Activated CD4-positive, alpha-beta T cell treated with anti-CD3 and anti-CD28 coated beads, Interleukin-2, amount 50 U/mL, for 48 hours (primary cell): ENCODE results near the gene TRIM3.
"Not testable (repeated sequence)": the region's sequence is repeated elsewhere in the genome, so short reads cannot be mapped to it uniquely, and the experiment has no call there.

ENCODE experiments used
- DNase-seq, 2 experiments: peaks; one replicate each; pipeline ENCODE4 v3.0.0-alpha.2; 2020

The TRIM3 gene

DNA sequence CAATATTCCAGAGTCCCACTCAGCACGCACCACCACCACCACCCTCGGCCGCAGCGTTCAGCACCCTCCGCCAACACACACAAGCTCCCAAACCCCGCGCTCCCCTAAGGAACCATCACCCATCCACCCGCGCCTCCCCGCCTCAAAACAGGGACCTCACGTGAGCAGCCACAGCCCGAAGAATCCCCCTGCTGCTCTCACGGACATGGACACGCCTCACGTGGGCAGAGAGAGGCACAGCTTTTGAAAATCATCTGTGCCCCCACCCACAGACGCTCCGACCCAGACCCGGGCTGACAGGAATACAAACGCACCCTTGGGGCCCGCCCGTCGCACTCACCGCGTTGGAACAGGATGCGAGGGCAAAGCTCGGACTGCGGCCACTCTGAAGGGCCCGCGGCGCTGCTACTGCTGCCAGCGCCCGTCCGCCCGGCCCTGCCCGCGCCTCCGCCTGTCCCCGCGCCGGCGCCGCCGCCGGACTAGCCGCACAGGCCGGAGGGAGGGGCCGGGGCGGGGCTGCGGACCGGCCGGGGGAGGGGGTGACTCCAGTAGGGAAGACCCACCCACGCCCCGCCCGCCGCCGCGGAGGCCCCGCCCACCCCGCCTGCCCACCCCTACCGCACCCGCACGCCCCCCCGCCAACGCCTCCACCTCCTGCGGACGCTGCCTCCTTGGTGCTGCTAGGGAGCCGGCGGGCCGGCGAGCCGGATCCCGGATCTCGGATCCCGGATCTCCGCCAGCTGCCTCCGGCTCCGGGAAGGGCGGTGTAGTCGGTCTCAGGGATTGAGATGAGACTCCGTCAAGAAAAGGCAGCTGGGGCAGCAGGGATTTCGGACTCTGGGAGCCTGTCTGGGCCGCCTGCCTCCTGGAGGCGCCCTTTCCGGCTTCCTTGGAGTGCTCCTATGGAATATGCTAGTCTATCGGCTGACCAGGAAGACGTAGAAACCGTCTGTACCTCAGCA, at the start of gene TRIM3:
Gene TRIM3, minus strand, starts transcription at position 491 of the 962 bp plus-strand sequence. CDS start 8,246 bp downstream, outside the sequence.
- peak; percentile 70 to 71 for DNase-seq

- DNase-seq: no peak
Measured at GRCh38 chr11:6523253-6523652, 49.5 kb upstream of the TRIM3 start.

GRCh38 chr11:6521946-6522345, 48.2 kb upstream of the TRIM3 start:
- not testable (repeated sequence) for DNase-seq

DNA sequence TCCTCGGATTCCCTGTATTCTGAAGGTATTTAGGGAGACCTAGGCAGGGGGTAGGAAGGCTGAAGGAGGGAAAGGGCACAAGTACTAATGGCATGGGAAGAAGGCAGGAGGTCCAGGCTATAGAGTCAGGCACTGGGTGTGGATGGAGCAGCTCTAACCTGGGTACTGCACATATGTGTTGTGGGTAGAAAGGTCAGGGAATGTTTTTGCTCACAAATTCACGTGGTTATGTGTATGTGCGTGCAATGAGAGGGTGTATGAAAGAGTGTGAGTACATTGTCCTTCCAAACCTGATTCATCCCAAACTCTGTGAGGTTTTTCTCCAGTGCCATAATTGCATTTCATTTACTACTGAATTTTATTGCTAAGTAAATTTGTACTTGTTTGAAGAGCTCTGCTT, 46.5 kb upstream of the TRIM3 start:
- no peak for DNase-seq

GRCh38 chr11:6516865-6517264, 43.1 kb upstream of the TRIM3 start:
- no peak for DNase-seq

- DNase-seq: no peak
Measured at GRCh38 chr11:6505577-6506240, 32.0 kb upstream of the TRIM3 start.

- DNase-seq: no peak
Measured at GRCh38 chr11:6504166-6504565, 30.4 kb upstream of the TRIM3 start.

- no peak for DNase-seq
Measured at GRCh38 chr11:6502382-6502781, 28.6 kb upstream of the TRIM3 start.

DNA sequence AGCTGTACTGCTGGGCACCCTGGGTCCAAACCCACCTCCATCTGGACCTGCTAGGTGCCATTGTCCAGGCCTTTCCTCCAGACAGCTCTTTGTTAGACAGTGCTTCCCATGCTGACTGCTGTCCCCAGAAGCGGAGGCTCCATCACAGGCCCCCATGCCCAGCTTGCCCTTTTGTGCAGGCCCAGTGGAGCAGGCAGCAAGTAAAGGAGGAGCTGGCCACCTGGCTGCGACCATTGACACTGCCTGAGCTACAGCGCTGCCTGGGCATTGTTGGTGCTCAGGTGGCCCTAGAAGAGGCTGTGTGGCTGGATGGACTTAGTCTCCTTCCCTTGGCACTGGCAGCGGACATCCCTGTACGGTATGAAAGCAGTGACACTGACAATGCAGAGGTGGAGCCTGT, 24.8 kb upstream of the TRIM3 start:
- DNase-seq: no peak

DNA sequence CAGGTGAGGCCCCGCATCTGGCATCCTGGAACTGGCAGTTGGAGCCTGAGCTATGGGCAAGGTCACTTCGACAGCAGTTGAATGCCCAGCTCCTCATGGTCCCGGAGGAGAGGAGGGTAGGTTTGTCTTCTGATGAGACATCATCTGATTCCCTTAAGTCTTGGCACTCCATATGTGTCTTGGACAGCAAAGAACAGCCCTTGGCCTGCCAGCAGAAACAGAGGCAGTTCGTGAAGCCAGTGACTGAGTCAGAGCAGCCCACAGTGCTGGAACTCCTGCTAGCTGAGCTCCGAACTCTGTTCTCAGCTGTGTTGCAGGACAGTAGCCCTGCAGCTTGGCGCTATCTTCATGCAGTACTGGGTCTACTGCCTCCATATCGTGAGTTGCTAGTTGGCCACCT, 24.4 kb upstream of the TRIM3 start:
- DNase-seq: no peak

DNA sequence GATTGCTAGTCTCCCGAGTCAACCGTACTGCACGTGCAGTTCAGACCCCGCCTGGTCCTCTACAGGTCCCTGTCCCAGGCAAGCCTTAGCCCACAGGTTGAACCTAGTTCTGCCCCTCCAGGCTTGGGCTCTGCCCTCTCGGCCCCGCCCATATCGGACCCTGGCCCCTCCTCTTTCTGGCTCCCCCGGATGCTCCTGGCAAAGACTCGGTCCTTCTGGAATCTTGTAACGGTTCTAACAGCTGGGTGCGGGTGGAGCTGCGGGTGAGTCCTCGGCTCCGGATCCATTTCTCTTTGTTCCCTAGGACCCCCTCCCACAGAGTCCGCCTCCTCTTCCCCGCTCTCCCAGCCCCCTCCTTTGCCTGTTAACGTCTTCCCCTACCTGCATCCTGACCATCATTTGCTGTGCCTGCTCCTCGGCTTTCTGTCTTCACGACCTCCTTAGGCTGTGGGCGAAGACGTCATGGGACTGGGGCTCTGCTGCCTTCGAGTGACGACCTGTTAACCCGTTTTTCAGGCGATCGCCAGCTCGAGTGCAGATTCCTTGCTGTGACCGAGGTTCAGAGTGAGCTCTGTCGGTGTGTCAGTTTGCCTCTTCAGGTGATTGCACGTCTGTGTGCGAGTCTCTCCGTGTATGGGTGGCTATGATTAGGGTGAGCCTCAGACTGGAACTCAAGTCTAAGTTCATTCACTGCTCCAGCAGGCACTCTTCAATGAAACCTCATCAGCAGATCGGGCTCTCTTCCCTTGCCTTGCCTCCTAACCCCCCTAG, 23.5 kb upstream of the TRIM3 start, which contains the start of gene DNHD1:
Gene DNHD1, plus strand, starts transcription at position 212 of the 771 bp plus-strand sequence. CDS start 936 bp downstream, outside the sequence.
- DNase-seq: no peak

GRCh38 chr11:6489306-6489705, 15.6 kb upstream of the TRIM3 start:
- no peak for DNase-seq

DNA sequence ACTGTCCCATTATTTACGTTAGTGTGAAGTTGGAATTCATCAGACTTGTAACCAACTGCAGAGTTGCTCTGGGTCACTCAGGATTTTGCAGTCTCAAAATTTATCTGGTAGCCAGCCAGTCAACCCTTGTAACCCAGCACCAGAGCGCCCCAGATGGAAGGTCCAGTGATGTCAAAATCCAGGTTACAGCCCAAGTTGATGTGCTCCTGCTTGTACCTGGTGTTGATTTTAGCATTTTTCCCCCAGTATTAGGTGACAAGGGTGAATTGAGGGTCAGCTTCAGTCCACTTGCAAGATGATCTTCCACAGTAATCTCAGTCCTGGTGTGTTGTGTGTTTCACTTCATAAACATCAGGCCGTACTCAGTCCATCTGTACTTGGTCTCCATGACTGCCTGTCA, 15.1 kb upstream of the TRIM3 start:
- DNase-seq: no peak

GRCh38 chr11:6488342-6488741, 14.6 kb upstream of the TRIM3 start:
- DNase-seq: no peak

DNA sequence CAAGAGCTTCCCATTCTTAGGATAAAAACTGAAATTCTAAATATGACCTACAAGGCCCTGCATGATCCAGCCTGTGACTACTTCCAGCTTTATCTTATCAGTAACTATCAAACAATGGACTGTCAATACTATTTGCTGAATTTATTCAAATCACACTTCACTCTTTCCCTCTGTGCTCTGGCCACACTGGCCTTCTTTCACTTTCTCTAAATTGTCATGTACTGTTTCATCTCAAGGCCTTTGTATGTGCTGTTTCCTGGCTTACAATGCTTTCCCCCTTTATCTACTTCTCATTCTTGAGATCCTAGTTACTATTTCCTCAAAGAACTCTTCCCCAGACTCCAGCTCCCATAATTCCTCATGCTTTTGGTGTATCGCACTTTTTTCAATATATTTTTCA, 13.2 kb upstream of the TRIM3 start:
- no peak for DNase-seq

DNA sequence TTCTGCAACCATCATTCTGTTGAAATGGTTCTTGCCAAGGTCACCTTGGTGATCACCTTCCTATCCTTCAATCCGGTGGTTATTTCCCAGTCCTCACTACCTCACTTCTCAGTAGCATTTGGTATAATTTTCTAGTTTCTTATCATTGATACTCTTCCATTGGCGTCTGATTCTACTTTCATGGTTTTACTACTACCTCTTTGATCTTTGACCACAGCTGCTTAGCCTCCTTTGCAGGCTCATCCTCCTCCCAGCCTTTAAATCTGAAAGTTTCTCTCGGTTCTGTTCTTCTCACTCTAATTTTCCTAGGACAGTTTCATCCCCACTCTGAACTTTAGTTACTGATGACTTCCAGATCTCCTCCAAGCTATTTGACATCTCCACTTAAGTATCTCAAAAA, 12.5 kb upstream of the TRIM3 start:
- DNase-seq: no peak

- DNase-seq: no peak
Measured at GRCh38 chr11:6485661-6486060, 11.9 kb upstream of the TRIM3 start.

DNA sequence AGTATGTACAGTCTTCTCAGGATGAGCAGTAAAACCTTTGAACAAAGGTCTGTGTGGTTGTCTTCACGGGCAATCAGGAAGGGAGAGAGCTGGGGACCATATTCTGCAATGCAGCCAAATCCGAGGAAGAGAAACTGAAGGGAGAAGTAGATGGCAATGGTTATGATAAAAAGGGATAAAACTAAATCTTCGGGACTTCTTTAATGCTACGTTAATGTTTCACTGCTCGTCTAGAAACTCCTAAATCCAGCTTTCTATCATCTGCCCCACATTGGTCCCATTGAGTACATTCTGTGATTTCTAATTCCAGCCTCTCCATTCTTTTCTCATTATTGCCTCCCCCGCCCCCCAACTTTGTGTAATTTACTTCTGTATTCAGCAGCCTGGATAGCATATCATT, 9.3 kb upstream of the TRIM3 start:
- no peak for DNase-seq

DNA sequence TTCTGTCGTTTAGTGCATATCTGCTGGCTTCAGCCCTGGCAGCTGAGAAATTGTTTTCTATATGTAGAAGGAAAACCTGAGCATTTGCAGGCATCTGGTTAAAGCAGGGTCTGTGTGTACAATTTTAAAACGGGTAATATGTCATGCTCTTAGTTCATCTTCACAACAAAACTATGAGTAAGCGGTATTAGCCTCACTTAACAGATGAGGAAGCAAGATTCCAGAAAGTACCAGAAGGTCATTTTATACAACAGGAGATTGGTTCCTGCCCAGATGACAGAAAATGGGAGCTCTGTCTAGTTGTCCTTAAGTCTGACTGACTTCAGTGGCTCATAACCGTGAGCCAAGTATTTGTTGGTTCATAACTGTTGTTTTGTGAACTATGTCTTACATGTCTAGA, 8.7 kb upstream of the TRIM3 start:
- no peak for DNase-seq

GRCh38 chr11:6481924-6482275, 8.2 kb upstream of the TRIM3 start:
- peak in 1 of 2 experiments; percentile 20 for DNase-seq

DNA sequence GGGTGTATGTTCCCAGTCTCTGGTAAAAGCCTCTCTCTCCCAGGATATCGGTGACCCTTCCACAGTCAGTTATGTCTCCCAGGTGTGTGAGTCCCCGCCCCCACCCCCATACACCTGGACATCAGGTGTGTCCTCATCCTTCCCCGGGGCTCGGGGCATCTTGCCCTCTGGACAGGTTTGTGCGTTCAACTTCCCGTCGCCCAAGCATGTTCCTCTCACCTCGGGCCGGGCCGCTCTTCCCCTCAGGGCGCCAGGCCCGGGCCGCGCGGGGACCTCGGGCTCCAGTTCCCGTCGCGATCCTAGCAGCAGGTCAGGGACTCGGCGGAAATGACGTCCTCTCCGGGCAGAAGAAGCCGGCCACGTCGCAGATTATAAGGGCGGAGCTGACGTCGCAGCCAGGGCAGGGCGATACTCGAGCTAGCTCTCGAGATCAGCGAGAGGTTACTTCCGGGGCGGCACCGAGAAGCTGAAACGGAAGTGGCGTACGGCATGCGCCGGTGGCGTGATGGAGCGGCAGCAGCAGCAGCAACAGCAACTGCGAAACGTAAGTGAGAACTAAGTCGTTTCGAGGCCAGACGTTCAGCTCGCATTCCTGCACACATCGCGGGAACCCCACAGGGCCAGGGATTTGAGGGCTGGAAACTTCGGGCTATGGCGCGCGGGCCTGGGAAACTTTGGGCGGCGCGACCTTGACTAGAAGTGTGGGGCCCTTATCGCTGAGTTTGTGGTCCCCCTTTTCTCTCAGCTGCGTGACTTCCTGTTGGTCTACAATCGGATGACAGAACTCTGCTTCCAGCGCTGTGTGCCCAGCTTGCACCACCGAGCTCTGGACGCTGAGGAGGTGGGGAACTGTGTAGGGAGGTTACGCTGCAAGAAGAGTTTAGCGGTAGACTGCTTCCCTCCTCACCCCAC, 7.5 kb upstream of the TRIM3 start, which contains the start of the genes ARFIP2 and TIMM10B:
Gene ARFIP2, minus strand, starts transcription at position 320 of the 912 bp plus-strand sequence. CDS start 910 bp downstream, outside the sequence.
Gene TIMM10B, plus strand, starts transcription at position 490 of the 912 bp plus-strand sequence. Its CDS starts 16 bp downstream, at position 506.
- peak; percentile 97 to 99 for DNase-seq
